H1 (cell line): ENCODE data around the gene CELF5.

ENCODE experiments used
- CTCF ChIP-seq, 3 experiments: IDR thresholded peaks; 1 replicate in 2 of 3; 2 replicates in 1 of 3; pipeline versions ENCODE4 v1.5.1 to v1.6.1; 2011; ENCODE audit warnings: low read length in 3 of 3, mild to moderate bottlenecking in 3 of 3, inconsistent platforms in 2 of 3, low read depth in 1 of 3, moderate library complexity in 1 of 3; ENCODE audit not compliant: insufficient read depth in 1 of 3; ENCODE audit errors: control extremely low read depth in 1 of 3
- EP300 ChIP-seq, 2 experiments: IDR thresholded peaks; 1 replicate in 1 of 2; 2 replicates in 1 of 2; pipeline ENCODE4 v1.6.1; 2011 to 2012; ENCODE audit warnings: low read depth in 2 of 2, low read length in 2 of 2, mild to moderate bottlenecking in 2 of 2, borderline replicate concordance in 1 of 2, inconsistent platforms in 1 of 2, moderate library complexity in 1 of 2
- POLR2AphosphoS5 ChIP-seq: IDR thresholded peaks from 2 replicates; pipeline ENCODE4 v1.6.1; 2011; ENCODE audit warnings: low read depth, low read length
- ZNF274 ChIP-seq: IDR thresholded peaks from 2 replicates; pipeline ENCODE4 v1.7.0; 2012; ENCODE audit warnings: low read length, borderline replicate concordance; ENCODE audit errors: extremely low read depth

- TF ChIP-seq EP300 (IDR thresholded peaks at IDR 0.05; ENCODE audit: borderline replicate concordance in 1 of 2, low read depth in 2 of 2, low read length in 2 of 2) (no peak), POLR2AphosphoS5 (no peak), ZNF274 (no peak), CTCF (IDR thresholded peaks at IDR 0.05; ENCODE audit: control extremely low read depth in 1 of 3, insufficient read depth in 1 of 3, low read depth in 1 of 3, low read length in 3 of 3) (no peak)
Measured at GRCh38 chr19:3257071-3257470, 32.6 kb downstream of the CELF5 start.
